Heart right ventricle (tissue), 16 donors: ENCODE results near the gene STK4. TPM values are rescaled to one million over a fixed set of nuclear protein-coding genes. Genes with fewer than 3 reads are reported as not detected.

Source experiments
- ATAC-seq, 8 donors: fragments of 200-7000 bp; cut with Tn5 transposase; one replicate each; pipeline ENCODE4 v1.9.1; 2020; ENCODE audit warnings: mild to moderate bottlenecking in 8 of 8, moderate library complexity in 8 of 8, moderate number of reproducible peaks in 1 of 8
- DNase-seq, 2 donors: peaks; one replicate each; pipeline ENCODE4 v3.0.0-alpha.2; 2020
- H3K27ac ChIP-seq, 10 donors: fragments of 200-600 bp; sonication (generic) in 2 of 10; one replicate each; pipeline versions ENCODE4 v1.5.0 to v1.8.0; 2020 to 2022; ENCODE audit warnings: mild to moderate bottlenecking in 3 of 10
- H3K27me3 ChIP-seq, 7 donors: fragments of 200-600 bp; one replicate each; pipeline ENCODE4 v1.8.0; 2021 to 2022; ENCODE audit warnings: mild to moderate bottlenecking in 2 of 7
- H3K36me3 ChIP-seq, 9 donors: fragments of 200-600 bp; sonication (generic) in 1 of 9; one replicate each; pipeline versions ENCODE4 v1.5.0 to v1.8.0; 2020 to 2022; ENCODE audit warnings: mild to moderate bottlenecking in 2 of 9
- H3K4me1 ChIP-seq, 9 donors: fragments of 200-600 bp; sonication (generic) in 1 of 9; one replicate each; pipeline versions ENCODE4 v1.5.0 to v1.8.0; 2020 to 2022; ENCODE audit warnings: mild to moderate bottlenecking in 4 of 9
- H3K4me3 ChIP-seq, 10 donors: fragments of 200-600 bp; sonication (generic) in 2 of 10; one replicate each; pipeline versions ENCODE4 v1.5.0 to v1.8.0; 2020 to 2022; ENCODE audit warnings: mild to moderate bottlenecking in 7 of 10, moderate library complexity in 2 of 10
- H3K9me3 ChIP-seq, 11 donors: fragments of 200-600 bp in 10 of 11; sonication (generic) in 2 of 11; one replicate each; pipeline versions ENCODE4 v1.5.0 to v1.8.0; 2013 to 2022; ENCODE audit warnings: mild to moderate bottlenecking in 2 of 11, control low read depth in 1 of 11, moderate library complexity in 1 of 11
- WGBS, 2 donors: extraction: QIAGEN DNeasy Blood & Tissue Kit; methylation state at CpG; one replicate each; pipeline ENCODE4 v1.1.7; 2013; ENCODE audit warnings: inconsistent platforms in 1 of 2; 5-methylcytosine and 5-hydroxymethylcytosine counted together
- intact Hi-C, 10 donors: fragments of 100-400 bp; cut with DNase I; formaldehyde crosslinking; loops; one replicate each; pipeline versions ENCODE4 v1.11.1 to v1.14.2; 2022
- polyA plus RNA-seq, 2 donors: library from polyadenylated mRNA; stranded (reverse); fragments of 200-250 nt; gene quantifications; one replicate each; pipeline ENCODE4 v1.2.3, GENCODE V29; 2013
- total RNA-seq, 10 donors: library from RNA; stranded (reverse); fragmentation: NEBNext Ultra II Directional in 3 of 10; extraction: Animal tissue kit (Norgen Biotek cat#: 25700) in 3 of 10; gene quantifications; one replicate each; pipeline versions ENCODE4 v1.2.1 to v1.2.4, GENCODE V29; 2021 to 2023
- TF ChIP-seq, protein P1 (sequence below), 9 donors: fragments of 200-600 bp; sonication (generic) in 2 of 9; IDR thresholded peaks; one replicate each; pipeline versions ENCODE4 v1.5.0 to v1.8.0; 2021 to 2022; ENCODE audit warnings: antibody characterized with exemption in 9 of 9, mild to moderate bottlenecking in 5 of 9, moderate library complexity in 1 of 9
- donor health status: Arrhythmogenic right ventricular cardiomyopathy.
- donor health status: ischemic (EF 13 %, LVEDD 7.1; RV severe dilation, severe dysfunction).
- donor health status: healthy with polysubstance abuse.
- donor health status: DM: no; HTN: yes; CAD: no.
- donor health status: DM: no; HTN: no; CAD: no.
- donor health status: ischemic (EF 25% LVEDD 6.9; RV normal size, moderate dysfunction).
- donor health status: ischemic (EF 25% LVEDD 5.7; RV mildly dilated, moderate dysfunction).
- donor health status: healthy.
- donor health status: DM: yes; HTN: yes; CAD: no.
- donor health status: Ischemic cardiomyopathy.
- donor health status: ischemic (EF 35%, LVEDD 5.7; RV mildly dilated, moderate dysfunction).
- donor health status: nonischemic (EF 11% LVEDD 7.7; RV severe dilation, severe dysfunction).
- donor health status: DM: yes; HTN: yes; CAD: no.
- donor health status: PGD.
- donor health status: ischemic (EF 29% LVEDD 5.4; RV normal size, mild dysfunction).
- donor health status: nonischemic (EF 23%, LVEDD 6.1; RV moderate dilation, normal function).

The STK4 gene
- total and polyA plus RNA-seq, 12 donors = 3.7 to 18.1 (median 8.1) TPM

GRCh38 chr20:44918342-44918741 lies 48.0 kb upstream of the STK4 start:
- no peaks in the 10 kb centered on the region for H3K4me1 ChIP-seq
- intact Hi-C loops = no loop called here
- DNase-seq = no peak
- 99% methylated on average over 3 of the region's 3 CpGs for WGBS, 2 donors
- H3K36me3 ChIP-seq = peaks cover 0 to 37% (median 0%) of the 10 kb centered on the region in 9 donors
- no peak overlapping the region for H3K4me3 ChIP-seq
- no peak for ATAC-seq
- no peaks in the 10 kb centered on the region for H3K9me3 ChIP-seq
- H3K27ac ChIP-seq = no peak overlapping the region
- TF ChIP-seq, protein P1, sequence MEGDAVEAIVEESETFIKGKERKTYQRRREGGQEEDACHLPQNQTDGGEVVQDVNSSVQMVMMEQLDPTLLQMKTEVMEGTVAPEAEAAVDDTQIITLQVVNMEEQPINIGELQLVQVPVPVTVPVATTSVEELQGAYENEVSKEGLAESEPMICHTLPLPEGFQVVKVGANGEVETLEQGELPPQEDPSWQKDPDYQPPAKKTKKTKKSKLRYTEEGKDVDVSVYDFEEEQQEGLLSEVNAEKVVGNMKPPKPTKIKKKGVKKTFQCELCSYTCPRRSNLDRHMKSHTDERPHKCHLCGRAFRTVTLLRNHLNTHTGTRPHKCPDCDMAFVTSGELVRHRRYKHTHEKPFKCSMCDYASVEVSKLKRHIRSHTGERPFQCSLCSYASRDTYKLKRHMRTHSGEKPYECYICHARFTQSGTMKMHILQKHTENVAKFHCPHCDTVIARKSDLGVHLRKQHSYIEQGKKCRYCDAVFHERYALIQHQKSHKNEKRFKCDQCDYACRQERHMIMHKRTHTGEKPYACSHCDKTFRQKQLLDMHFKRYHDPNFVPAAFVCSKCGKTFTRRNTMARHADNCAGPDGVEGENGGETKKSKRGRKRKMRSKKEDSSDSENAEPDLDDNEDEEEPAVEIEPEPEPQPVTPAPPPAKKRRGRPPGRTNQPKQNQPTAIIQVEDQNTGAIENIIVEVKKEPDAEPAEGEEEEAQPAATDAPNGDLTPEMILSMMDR (IDR thresholded peaks at IDR 0.05) = no peak
- H3K27me3 ChIP-seq = no peaks in the 10 kb centered on the region

DNA sequence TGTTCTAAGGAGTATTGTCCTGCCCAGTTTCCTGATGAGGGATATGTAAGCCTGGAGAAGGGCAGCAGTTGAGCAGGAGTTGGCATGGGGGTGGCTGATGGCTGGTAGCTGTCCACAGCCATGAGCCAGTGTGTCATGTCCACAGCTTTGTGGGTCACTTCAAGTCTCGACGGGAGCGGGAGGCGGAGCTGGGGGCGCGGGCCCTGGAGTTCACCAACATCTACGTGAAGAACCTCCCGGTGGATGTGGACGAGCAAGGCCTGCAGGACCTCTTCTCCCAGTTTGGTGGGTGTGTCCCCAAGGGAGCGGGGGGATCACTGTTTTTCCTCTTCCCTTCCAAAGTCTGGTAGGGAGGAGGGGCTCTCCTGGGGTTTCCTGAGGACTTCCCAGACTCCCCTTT lies 47.6 kb upstream of the STK4 start:
- Histone ChIP-seq H3K4me3 (no peak overlapping the region), H3K36me3 (peaks cover 0 to 37% (median 0%) of the 10 kb centered on the region in 9 donors), H3K27ac (no peak overlapping the region), H3K9me3 (no peaks in the 10 kb centered on the region), H3K27me3 (no peaks in the 10 kb centered on the region), H3K4me1 (no peaks in the 10 kb centered on the region)
- DNase-seq = no peak
- intact Hi-C loops = no loop called here
- WGBS, 2 donors = 96 to 98% methylated on average over 10 of the region's 10 CpGs
- TF ChIP-seq, protein P1 (IDR thresholded peaks at IDR 0.05) = no peak
- no peak for ATAC-seq

- H3K4me1 ChIP-seq = no peaks in the 10 kb centered on the region
- H3K27me3 ChIP-seq = no peaks in the 10 kb centered on the region
- intact Hi-C loops = no loop called here
- TF ChIP-seq, protein P1 (IDR thresholded peaks at IDR 0.05) = no peak
- H3K9me3 ChIP-seq = no peaks in the 10 kb centered on the region
- DNase-seq = no peak
- no peak overlapping the region for H3K4me3 ChIP-seq
- WGBS, 2 donors = 97 to 98% methylated on average over 14 of the region's 14 CpGs
- H3K36me3 ChIP-seq = peaks cover 0 to 35% (median 0%) of the 10 kb centered on the region in 9 donors
- no peak overlapping the region for H3K27ac ChIP-seq
- no peak for ATAC-seq
These were observed 44.9 kb upstream of the STK4 start for GRCh38 chr20:44921447-44921846.

DNA sequence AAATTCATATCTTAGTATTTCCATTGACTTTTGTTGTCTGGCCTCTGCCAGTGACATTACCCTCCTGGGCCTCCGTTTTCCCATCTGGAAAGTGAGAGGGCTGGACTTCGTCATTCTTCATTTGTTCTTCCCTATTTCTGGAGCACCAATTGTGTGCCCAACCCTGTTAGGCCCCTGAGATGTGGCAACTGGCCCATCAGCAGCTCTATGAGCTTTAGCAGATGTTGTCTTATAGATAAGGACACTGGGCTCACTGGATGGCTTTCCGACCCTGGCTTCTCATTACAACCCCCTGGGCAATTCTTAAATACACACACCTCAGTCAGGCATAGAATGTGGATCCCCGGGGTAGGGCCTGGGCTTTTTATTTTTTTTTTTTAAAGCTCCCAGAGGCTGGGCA lies 41.8 kb upstream of the STK4 start:
- Histone ChIP-seq H3K36me3 (peaks cover 0 to 26% (median 0%) of the 10 kb centered on the region in 9 donors), H3K4me1 (no peaks in the 10 kb centered on the region), H3K4me3 (no peak overlapping the region), H3K27me3 (no peaks in the 10 kb centered on the region), H3K9me3 (no peaks in the 10 kb centered on the region), H3K27ac (no peak overlapping the region)
- no peak for DNase-seq
- 53 to 64% methylated on average over 4 of the region's 4 CpGs for WGBS, 2 donors
- ATAC-seq = no peak
- intact Hi-C loops = no loop called here
- TF ChIP-seq, protein P1 (IDR thresholded peaks at IDR 0.05) = no peak
